HG03097 (cell line): ENCODE data around the gene SCNM1.
"Not testable (repeated sequence)": the region's sequence is repeated elsewhere in the genome, so short reads cannot be mapped to it uniquely, and the experiment has no call there.

Experiments used
- ATAC-seq: cut with Tn5 transposase; IDR thresholded peaks from one replicate; pipeline ENCODE4 v1.9.1; 2021; ENCODE audit not compliant: unreplicated experiment, low FRiP score

The SCNM1 gene

DNA sequence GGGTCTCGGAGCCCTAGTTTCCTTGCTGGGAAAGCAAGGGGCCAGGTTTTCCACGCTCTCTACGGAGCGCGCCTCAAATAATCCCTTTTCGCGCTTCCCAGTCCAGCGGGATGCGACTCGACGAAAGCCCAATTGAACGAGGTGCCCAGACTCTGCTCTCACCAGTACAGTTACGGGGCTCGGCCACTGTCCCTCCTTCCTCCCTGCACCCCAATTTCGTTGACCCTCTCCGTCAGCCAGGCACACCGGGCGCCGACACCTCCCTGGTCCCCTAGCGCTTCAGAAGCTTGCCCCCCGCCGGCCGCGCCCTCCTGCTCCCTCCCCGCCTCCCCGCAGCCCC is 19.9 kb upstream of the SCNM1 start:
- ATAC-seq: no peak

DNA sequence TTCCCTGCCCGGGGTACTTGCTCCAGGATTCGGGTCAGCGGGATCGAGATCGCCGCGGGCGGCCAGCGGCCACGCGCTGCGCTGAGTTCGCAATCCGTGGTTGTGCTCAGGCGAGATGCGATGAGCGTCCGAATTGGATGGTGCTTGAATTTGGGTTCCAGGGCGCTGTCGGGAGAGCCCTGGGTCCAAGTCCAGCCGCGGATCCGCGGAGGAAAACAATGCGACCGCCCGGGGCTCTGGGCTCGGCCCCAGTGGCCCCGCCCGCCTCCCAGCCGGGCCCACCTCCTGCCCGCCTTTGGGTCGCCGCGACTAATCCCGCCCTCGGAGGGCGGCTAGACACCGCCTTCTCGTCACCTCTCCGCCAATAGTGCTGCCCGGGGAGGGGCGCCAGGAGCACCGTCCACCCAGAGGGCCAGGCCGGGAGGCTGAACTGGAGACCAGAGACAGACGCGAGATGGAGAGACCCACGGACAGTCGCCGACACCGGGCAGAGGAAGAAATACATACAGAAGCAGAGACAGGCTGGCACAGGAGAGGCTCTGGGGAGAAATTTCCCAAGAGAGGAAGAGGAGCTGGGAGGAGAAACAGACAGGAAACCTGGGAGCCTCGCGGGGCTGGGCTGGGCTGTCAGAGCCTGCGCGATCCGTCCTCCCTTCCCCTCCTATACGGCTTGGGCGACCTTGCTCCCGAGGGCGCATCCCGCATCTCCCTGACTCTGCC is 19.4 kb upstream of the SCNM1 start, which contains the start of gene SEMA6C:
TSS of gene SEMA6C (minus strand) at position 220 of the 720 bp plus-strand sequence. CDS start 4,010 bp downstream, outside the sequence.
- peak; percentile 95 for ATAC-seq

DNA sequence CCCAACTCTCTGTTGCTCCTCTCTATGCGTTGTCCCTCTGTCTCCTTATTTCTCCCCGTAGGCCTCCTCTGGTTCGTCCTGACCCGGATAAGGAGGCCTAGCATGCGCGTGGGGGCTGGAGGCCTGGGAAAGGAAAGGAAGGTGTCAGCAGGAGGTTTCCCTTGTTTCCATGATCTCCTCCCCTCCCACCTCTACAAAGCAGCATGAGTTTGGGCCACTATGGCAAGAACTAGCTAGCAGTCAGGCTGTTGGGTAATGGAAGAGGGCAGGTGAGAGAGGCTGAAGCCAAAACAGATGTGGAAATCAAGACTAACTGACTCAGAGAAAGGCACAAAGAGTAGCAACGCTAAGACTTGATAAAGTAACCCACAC is 18.8 kb upstream of the SCNM1 start:
- ATAC-seq: no peak

DNA sequence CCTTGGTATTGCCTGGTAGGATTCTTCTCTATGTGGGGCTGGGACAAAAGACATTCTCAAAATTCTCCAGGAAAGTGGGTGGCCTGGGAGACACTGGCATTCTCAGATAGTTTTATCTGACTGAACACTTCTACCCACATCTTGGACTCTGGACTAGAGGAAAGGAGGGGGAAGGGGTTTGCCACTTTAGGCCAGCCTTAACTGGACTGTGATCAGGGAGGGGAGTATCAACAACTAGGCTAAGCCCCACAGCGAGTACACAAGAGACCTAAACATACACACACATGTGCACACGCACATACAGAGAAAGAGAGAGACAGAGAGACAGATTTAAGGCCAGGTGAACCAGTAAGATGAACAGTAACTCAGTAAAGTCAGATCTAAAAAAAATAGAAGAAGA is 18.3 kb upstream of the SCNM1 start:
- ATAC-seq: no peak

DNA sequence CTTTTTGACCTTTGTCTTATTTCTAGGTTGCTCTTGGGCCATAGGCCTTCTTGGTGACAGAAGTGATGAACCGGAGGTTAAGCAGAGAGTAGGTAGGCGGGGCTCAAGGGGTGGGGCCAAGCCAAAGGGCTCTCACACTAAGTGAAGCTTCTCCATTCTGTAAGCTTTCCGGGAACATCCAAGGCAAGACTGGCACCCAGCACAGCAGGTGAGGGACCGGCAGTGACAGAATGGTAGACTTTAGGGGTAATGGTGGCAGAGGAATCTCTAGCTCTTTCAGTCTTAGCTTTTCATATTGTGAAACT is 9.5 kb upstream of the SCNM1 start, which contains the start of gene TNFAIP8L2:
TSS of gene TNFAIP8L2 (plus strand) at position 135 of the 305 bp plus-strand sequence. CDS start 2,049 bp downstream, outside the sequence.
- ATAC-seq: peak; percentile 45

DNA sequence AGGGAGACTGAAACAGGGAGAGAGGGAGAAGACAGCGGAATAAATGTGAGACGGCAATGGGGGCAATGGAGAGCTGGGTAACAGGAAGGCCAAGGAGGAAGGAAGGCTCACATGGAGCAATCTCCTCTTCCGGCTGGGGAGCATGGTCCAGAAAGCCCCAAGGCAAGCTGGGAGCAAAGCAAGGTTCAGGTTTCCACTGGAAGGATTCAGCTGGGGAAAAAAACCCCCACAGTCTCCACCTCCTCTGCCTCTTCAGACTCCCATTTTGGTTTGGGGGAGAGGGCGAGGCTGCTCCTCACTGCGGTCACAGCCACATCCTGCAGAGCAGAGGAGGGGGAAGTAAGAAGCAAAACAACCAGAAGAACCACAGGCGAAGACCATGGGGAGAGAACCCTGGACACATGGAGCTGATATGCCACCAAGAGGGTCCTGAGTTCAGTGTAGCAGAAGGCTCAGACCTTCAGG is 8.8 kb upstream of the SCNM1 start:
- ATAC-seq: no peak

DNA sequence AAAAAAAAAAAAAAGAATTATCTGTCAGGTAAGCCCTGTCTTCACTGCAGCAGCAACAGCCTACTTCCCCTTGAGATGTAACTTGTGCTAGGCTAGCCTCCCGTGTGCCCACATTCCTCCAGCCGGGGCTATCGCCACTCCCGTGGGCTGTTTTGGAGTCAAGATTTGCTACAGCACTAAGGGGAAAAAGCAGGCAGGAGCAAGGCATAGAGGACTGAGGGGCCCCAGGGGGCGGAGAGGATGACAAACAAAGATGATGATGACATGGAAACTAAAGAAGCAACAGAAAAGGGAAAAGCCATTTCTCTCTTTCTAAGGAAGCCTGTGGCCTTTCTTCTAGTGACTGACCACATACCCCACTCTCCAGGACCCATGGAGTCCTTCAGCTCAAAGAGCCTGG is 7.6 kb upstream of the SCNM1 start:
- no peak for ATAC-seq

DNA sequence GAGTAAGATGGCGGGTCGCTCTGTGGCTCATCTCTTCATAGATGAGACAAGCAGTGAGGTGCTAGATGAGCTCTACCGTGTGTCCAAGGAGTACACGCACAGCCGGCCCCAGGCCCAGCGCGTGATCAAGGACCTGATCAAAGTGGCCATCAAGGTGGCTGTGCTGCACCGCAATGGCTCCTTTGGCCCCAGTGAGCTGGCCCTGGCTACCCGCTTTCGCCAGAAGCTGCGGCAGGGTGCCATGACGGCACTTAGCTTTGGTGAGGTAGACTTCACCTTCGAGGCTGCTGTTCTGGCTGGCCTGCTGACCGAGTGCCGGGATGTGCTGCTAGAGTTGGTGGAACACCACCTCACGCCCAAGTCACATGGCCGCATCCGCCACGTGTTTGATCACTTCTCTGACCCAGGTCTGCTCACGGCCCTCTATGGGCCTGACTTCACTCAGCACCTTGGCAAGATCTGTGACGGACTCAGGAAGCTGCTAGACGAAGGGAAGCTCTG is 7.1 kb upstream of the SCNM1 start:
- ATAC-seq: no peak

DNA sequence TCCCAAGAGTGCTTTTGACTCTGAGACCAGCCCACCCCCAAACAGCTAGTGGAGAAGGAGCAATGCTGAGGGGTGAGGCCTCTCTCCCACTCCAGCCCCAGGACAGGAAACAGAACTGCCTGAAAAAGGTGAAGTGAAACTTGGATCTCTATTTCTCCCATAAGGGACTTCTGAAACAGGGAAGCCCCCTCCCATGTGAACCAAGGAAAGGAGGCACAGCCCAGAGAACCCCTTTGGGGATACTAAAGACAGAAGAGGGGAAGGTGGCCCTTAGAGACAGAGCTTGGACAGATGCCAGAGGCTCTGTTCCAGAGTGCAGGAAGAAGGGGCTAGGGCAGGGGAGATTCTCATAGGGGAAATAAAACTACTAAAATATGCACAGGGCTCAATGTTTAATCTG is 6.6 kb upstream of the SCNM1 start:
- ATAC-seq: no peak

DNA sequence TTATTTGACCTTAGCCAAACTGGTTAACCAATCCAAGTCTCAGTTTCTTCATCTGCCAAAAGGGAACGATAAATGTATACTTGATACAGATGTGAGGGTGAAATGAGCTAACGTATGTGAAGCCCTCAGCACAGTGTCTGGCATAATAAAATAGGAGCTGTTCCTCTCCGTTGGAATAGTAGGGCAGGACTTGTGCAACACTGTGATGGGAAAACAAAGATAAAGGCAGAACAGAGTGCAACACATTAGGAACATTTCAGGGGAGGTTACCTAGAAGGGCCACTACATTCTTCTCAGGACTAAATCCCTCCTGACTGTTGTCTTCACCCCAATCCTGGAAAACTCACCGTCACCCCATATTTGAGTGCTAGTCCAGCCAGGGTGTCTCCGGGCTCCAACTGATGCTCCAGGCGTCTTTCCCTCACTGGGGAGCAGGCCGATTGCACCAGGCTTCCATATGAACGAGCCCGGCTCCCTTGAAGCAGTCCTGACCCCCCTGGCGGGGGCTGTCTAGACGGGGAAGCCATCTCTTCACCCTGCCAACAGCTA is 1.1 kb upstream of the SCNM1 start:
- ATAC-seq: no peak

DNA sequence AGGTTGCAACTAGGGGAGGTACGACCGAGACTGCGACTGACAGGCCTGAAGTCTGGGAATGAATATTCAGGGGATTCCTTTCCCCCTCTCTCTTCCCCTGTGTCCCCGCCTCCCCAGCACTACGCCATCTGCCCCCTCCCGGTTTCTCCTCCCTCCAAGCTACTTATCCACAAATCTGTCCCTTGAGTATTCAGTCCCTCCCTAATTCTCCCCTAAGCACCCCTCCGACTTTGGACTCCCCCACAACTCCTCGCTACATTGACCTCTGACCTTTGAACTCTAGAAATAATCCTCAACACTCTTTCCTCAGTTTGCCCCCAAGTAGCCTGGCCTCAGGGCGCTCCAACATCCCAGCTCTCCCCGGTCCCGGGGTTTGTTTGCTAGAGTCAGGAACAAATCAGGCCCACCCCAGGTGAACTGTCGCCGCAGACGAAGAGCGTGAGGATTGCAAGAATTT is 635 bp upstream of the SCNM1 start:
- no peak for ATAC-seq

DNA sequence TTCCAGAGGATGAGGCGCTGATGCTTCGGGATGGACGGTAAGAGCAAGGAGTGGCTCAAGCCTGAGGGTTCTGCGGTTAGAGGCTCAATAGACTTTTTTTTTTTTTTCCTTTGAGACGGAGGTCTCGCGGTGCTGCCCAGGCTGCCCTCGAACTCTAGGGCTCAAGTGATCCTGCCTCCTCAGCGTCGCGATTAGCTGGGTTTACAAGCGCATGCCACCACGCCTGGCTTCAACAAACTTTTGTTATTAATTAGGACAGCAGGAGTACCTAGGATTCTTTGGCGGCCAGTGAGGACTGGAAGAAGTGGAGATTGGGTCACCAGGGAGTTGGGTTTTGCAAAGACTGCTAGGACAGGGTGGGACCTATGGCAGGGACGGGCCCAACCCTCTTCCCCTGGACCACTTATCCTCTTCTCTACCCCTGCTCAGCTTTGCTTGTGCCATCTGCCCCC is 587 bp downstream of the SCNM1 start:
- ATAC-seq: no peak

DNA sequence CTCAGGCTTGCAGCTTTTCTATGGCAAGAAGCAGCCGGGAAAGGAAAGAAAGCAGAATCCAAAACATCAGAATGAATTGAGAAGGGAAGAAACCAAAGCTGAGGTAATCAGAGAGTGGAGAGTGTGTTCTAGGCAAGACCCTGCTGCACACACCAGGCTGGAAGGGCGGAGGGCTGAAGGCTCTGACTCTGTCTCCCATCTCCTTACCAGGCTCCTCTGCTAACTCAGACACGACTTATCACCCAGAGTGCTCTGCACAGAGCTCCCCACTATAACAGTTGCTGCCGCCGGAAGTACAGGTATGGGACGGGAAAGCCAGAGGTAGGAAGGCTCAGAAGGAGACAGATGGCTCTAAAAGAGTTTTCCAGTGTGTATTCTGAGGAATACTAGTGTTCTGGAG is 1.2 kb downstream of the SCNM1 start:
- ATAC-seq: no peak

DNA sequence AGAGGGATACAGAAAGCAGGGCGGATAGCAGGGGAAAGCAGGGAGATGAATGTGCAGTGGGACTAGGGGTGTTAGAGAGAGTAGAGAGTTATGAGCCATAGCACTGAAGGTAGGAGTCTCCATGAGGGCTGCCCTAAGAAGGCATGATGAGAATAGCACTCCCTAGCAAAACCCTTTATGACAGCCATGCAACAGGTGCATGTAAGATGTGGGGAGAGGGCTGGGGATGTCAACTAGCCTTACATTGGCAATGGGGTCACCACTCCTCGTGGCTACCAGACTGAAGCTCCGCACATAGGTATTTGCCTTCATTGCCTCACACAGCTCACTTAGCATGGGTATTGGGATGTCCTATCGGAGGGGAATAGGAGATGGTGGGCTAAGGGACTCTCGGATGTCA is 5.2 kb downstream of the SCNM1 start:
- no peak for ATAC-seq

DNA sequence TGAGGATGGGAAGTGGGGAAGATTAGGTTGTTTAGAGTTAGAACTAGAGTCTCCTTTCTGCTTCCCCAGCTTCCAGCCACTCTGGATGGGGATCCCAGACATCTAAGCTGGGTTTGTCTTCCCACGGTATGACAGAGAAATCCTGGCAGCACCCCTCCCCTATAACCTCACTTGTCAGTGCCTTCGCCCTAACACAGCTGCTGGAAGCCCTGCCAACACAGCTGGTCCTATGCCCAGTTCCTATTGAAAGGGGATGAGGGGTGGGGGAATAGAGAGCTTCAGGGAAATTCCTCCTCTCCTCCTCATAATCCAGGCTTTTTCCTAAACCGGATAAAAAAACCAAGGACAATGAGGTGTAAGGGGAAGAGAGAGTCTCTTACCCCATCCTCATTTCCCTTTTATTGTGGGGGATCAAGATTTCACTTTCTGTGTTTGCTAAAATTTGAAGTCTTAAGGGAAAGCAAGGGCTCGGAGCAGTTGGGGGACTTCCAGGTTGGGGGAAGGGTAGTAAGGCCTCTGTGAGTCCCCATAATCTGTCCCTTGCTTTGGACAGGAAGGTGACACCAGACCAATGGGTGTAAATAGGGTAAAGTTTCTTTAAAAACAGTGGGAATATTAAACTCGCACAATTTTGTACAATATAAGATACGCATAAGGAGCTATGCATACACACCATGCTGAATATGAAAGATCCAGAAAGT is 9.2 kb downstream of the SCNM1 start:
- no peak for ATAC-seq

DNA sequence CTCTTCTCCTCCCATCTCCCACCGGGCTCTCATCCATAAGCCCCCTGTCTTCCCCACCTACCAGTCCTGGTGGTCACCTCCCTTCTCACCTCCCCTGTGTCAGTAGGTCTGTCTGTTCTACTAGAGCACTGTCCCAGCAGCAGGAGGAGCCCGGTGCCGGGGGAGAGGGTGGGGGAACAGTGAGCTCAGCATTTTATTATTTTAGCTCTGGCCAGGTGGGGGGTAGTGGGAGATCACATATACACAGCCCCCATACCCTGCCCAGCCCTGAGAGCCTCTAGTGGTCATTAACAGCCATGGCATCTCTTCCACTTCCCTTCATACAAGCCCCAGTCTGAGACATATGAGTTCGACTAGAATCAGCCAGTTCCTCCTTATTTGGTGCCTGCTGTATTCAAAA is 9.9 kb downstream of the SCNM1 start, which contains the start of gene TMOD4:
TSS of gene TMOD4 (minus strand) at position 119 of the 400 bp plus-strand sequence. CDS start 1,106 bp downstream, outside the sequence.
- no peak for ATAC-seq

DNA sequence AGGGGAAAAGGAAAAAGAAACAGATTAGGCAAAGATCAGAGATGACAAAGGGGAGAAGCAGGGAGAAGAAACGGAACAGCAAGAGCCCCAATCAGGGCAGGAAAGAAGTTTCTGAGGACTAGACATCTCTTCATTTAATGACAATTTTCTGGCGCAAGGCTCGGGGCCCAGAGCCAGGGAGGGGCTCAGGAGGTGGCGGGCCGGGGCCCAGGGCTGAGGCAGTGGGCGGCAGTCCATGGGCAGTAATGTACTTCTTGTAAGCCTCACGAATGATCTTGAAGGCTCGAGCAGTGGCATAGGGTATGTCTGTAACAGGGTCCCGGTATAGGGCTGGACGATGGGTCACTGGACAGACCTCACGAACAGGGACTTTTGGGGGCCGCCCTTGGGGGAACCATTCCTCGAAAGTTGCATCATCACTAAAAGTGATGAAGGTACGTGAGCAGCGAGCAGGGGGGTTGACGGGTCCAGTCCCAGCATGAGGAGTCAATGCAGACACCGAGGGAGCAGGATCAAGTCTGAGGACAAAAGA is 10.6 kb downstream of the SCNM1 start:
- ATAC-seq: no peak

DNA sequence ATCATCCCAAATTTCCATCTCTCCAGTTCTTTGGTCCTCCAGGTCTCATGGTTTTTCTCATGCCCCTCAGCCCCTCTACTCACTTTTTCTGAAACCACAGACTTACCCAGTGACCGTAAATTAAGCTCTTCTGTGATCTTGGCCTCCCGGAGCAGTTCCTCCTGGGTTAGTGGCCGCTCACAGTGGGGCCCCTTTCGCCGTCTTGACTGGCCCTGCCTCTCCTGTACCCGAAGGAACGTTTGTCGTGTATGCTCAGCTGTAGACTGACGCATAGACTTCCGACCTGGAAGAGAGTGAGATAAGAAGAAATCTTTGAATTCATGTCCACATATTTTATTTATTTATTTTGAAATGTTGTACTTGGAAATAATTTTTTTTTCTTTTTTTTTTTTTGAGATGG is 18.3 kb downstream of the SCNM1 start:
- ATAC-seq: no peak

DNA sequence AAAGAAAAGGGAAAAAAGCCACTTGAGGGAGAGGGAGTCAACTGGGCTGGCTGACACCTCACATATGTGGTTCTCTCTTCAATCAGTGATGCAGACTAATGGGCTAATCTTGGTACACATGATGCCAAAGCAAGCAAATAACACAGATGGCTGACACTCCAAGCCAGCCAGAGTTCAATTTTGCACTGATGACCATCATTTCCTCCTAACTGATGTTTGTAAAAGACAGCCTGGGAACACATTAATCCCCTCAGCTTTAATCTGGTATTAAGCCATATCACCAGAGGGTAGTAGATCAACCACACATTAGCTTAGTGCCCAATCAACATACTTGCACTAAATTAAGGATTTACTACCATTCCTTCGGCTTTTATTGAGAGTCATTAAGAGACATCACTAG is 21.3 kb downstream of the SCNM1 start:
- no peak for ATAC-seq

DNA sequence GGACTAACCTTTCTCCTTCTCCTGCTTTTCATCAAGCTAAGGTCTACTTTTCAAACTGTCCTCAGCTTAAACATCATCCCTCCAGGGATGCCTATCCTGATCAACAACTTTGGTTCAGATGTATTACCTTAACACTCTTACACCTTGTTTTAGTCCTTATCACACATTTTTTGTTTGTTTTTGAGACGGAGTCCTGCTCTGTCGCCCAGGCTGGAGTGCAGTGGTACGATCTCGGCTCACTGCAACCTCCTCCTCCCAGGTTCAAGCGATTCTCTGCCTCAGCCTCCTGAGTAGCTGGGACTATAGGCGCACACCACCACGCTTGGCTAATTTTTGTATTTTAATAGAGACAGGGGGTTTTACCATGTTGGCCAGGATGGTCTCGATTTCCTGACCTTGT is 22.7 kb downstream of the SCNM1 start:
- ATAC-seq: not testable (repeated sequence)
